Bone marrow (tissue), 2 donors: ENCODE data around the gene PRKCZ.

ENCODE experiments used
- DNase-seq, 2 donors: peaks; one replicate each; lab custom pipeline; 2025; lab: John Stamatoyannopoulos, UW

The PRKCZ gene

DNA sequence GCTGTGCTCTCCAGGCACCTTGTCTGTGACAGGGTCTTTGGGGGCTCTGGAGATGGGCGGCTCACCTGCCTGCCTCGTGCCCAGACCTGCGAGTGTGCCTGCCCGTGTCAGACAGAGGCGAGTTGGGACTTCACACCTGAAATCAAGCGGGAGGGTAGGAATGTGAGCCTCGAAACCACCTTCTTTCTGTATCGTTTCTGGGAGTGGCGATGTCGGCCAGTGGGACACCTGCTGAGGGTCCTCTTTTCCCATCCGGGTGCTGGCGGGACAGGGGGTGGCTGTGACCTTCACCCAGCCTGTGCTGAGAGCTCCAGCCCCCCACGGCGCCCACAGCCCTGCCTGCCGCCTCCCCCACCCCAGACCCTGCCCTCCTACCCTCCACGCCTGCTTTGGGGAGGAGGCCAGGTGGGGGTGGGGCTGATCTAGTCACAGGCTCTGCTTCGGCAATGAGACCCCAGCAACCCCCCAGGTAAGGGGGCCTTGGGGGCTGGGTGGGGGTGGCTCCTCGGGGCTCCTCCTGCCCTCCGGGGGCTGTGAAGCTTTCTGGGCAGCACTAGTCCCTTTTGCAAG lies 160.0 kb downstream of the PRKCZ start:
- no peak for DNase-seq

- DNase-seq: no peak
Measured at GRCh38 chr1:2210786-2211185, 160.6 kb downstream of the PRKCZ start.

DNA sequence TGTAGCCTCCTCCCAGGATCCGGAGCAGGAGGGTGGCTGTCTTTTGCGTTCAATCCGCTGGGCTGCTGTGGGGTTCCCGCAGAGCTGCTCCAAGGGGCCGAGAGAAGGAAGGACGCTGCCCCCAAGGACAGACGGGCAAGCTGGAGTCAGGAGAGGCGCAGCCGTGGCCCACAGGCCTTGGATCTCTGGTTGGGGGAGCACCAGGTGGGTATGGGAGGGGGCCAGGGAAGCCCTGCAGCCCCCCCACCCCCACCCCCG lies 162.0 kb downstream of the PRKCZ start:
- DNase-seq: no peak

DNA sequence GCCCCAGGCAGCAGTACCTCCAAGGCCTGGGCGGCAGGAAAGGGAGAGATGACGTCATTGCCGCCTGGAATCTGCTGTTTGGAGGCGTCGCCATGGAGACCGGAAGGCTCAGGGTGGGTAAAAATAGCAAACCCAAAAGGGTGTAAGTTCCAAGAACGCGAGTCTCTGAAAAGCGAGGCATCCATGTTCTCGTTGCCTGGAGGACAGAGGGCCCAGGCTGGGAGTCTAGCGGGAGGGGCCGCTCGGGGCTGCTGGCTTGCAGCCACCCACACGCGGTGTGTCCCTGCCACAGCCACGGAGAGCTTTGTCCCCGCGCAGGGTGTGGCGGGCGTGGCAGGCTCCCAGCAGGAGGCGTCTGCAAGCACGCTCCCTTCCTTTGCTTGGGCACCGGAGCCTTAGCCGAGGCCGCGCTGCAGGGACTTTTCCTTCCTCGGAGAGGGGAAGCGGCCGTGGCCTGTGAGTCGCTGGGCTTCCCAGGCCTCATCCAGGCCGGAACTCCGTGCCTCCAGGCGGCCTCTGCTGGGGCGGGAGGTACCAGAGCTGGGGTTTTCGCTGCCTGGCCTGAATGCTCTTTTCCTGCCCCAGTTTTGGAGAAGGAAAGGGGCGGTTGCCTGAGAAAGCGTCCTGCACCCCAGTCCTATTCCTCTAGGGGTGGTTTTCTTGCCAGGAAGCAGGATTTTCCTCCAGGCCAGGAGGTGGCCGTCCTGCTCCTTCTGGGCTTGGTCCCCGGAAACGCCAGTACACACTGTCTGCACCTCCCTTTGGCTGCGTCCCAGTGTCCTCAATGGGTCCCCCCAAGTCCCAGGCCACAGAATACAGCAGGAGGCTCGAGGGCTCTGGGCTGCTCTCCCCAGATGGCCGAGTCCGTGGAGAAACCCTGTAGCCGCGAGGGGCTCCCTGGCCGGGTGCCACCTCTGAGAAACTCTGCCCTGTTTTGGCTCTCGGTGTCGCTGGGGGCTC lies 162.6 kb downstream of the PRKCZ start:
- DNase-seq: peak; percentile 43 to 78

DNA sequence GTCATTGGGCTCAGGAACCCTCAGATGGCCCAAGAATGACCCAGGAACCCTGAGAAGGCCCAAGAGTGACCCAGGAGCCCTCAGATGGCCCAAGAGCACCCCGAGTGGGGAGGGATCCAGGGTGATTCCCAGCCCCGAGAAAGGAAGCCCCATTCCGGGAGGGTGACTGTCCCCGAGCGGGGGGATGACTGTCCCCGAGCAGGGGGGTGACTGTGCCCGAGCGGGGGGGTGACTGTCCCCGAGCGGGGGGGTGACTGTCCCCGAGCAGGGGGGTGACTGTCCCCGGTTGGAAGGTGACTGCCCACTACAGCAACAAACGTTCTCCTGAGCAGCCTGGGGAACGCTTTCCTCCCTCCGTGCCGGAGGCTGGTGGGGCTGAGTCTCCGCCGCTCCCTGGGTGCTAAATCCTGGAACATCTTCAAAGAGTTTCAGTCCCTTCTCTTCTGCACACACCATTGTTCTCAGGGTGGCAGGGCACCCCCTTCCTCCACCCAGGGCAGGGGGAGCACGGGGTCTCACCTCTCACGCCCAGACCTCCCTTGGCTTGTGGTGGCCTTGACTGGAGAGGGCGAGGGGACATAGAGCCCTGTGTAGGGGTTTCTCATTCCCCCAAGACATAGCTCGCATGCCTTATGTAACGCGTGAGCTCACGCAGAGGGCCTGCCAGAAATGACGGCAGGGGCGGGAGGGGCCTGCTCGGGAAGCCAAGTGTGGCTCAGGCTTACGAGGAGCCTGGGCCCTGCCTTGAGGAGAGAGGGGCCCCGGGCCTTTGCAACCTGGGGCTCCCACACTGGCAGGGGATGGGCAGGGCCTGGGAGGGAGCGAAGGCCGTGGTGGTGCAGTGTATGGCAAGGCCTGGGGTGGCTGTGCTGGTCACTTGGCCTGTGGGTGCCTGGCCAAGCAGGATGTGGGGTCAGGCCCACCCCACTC lies 163.6 kb downstream of the PRKCZ start:
- DNase-seq: no peak

DNA sequence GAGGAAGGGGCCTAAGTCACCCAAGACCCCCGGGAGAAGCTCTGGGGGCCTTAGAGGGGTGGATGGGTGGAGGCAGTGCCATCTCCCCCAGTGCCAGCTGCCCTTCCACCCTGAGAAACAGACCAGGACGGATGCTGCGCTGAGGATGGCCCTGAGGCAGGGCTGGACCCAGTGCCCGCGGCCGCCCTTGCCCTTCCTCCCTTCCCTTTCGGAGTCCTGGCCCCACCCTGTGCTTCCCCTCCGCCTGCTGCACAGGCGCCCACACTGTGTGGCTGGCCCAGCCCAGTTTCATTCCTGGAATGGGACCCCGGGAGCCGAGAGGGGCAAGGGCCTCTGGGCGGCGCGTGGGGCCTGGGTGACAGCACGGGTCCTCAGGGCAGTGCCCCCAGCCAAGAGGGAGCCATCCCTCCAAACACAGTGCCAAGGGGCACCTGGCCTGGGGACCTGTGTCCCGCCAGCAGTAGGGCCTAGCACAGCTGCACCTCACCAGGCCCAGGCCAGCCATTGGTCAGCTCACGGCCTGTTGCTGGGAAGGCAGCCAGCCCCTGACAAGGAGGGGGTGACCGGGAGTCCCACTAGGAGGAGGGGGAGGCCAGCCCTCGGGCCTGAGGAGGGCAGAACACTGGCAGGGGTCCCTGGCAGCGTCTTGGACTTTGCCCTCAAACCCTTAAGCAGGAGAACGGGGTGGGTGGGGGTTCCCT lies 164.5 kb downstream of the PRKCZ start:
- no peak for DNase-seq

DNA sequence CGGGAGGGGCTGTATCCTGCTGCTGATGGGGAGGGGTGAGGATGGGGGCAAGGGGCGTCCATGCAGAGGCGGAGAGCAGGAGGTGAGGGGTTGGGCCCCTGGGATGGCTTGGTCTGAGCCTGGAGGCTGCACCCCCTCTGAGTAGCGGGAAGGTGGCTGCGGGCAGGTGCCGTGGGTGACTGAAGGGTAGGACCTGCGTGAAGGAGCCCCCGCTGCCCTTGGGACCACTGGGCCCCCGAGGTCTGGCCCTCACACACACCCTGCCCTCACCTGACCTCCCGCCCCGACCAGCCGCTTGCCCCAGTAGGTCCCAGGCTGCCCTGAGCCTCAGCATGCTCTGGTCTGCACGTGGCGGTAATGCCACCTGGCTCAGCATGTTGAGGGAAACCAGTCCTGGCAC lies 165.1 kb downstream of the PRKCZ start:
- DNase-seq: no peak

DNA sequence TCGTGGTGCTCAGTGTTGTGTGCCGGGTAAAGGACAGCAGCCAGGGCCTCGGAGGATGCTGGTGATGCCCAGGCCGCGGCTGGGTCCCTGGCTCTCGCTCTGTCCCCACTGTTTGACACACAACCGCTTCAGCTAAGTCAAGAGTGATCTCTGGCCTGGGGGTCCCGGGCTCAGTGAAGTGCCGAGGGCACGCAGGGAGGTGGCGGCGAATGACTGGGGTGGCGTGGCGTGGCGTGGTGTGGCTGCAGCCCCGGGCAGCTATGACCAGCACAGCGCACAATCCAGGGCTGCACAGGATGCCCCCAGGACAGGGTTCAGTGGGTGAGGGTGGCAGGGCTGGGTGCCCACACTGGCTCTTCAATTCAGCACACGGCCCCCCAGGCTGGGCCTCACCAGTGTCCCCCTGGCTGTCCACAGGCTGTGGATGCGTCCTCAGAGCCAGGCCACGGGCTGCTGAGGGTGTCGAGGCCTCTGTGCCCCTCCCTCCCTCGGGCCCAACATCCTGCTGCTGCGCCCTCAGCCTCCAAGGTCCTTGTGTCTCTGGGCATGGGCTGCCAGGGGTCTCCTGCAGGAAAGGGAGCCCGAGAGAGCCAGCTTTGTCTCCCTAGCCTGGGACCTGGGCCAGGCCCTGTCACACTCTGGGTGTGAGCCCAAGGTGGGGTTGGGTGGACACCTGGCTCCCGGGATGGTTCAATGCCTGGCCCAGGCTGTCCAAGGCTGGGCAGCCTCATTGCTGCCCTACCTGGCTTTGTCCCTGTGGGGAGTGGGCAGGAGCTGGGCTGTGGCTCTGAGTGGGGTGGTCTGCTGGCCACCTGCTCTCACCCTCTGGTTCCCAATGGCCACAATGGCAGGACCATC lies 165.9 kb downstream of the PRKCZ start:
- no peak for DNase-seq

- no peak for DNase-seq
Measured at GRCh38 chr1:2216767-2217058, 166.5 kb downstream of the PRKCZ start.

DNA sequence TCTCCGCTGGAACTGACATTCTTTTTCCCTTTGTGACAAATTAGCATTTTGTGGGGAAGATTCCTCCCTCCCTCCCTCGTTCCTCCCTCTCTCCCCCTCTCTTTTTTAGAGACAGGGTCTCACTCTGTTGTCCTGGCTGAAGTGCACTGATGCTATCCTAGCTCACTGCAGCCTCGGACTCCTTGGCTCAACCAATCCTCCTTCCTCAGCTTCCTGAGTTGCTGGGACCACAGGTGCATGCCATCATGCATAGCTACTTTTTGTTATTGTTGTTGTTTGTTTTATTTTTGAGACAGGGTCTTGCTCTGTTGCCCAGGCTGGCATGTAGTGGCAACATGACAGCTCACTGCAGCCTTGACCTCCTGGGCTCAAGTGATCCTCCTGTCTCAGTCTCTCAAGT lies 171.1 kb downstream of the PRKCZ start:
- DNase-seq: no peak

DNA sequence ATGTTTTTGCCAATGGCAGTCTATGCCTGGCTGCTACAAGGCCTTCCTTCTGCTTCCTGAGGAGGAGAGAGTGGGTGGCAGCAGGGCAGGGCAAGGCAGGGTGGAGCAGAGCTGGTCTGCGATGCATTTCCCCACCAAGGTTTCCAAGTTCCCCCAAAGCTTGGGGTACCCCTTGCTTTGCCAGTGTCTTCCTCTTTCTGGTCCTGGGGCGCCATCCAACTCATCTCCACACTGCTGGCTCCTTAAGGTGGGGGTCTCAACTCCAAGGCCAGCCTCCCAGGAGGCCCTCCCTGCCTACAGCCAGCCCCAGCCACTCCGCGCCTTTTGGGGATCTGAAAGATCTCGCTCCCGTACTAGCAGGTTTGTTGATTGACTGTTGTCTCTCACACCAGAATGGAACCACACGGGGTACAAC lies 174.0 kb downstream of the PRKCZ start:
- peak in 1 of 2 donors; percentile 32 for DNase-seq

DNA sequence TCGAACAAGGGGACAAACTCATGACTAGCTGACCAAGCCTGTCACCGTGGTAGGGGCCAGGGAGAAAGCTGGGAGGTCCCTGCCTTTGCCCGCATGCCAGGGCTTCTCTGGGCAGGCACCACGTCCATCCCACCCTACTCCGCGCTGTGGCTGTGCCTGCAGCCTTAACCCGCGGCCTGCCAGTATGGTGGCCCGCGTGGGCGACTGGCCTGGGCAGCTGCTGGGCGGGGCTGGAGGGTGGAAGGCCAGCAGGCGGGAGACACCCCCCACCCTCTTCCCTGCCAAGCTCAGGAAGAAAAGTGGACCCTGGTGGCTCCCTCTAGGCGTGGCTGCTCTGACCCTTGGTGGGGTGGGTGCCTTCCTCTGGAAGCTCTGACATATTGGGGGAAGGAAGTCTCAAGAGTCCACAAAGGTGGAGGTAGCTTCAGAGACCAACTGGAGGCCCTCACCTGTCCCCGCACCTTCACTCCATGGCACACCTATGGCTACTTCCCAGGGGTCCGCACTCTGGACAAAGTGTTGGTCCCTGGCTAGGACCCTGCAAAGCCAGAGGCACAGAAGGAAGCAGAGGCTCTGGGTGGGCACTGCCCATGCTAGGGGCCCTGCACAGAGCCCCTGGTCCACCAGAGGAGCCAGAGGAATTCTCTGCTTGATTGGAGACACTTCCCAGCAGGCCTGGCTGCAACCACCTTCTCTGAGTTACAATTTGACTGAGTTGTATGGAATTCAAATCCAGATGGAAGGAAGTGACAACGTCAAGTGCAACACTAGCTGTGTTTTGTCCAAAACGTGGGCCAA lies 174.6 kb downstream of the PRKCZ start:
- no peak for DNase-seq

GRCh38 chr1:2226525-2227345 lies 176.5 kb downstream of the PRKCZ start:
- no peak for DNase-seq

- DNase-seq: peak; percentile 85
Measured at GRCh38 chr1:2227346-2228156, 177.3 kb downstream of the PRKCZ start.

GRCh38 chr1:2228157-2228594 lies 178.0 kb downstream of the PRKCZ start, which contains the start of gene SKI:
Gene SKI, plus strand, starts transcription at chr1:2228319. Its CDS starts 448 bp downstream, at chr1:2228767.
- DNase-seq: no peak

DNA sequence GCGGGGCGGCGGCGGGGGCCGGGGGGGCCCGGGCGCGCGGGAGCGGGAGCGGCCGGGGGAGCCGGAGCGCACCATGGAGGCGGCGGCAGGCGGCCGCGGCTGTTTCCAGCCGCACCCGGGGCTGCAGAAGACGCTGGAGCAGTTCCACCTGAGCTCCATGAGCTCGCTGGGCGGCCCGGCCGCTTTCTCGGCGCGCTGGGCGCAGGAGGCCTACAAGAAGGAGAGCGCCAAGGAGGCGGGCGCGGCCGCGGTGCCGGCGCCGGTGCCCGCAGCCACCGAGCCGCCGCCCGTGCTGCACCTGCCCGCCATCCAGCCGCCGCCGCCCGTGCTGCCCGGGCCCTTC lies 178.5 kb downstream of the PRKCZ start:
- no peak for DNase-seq

DNA sequence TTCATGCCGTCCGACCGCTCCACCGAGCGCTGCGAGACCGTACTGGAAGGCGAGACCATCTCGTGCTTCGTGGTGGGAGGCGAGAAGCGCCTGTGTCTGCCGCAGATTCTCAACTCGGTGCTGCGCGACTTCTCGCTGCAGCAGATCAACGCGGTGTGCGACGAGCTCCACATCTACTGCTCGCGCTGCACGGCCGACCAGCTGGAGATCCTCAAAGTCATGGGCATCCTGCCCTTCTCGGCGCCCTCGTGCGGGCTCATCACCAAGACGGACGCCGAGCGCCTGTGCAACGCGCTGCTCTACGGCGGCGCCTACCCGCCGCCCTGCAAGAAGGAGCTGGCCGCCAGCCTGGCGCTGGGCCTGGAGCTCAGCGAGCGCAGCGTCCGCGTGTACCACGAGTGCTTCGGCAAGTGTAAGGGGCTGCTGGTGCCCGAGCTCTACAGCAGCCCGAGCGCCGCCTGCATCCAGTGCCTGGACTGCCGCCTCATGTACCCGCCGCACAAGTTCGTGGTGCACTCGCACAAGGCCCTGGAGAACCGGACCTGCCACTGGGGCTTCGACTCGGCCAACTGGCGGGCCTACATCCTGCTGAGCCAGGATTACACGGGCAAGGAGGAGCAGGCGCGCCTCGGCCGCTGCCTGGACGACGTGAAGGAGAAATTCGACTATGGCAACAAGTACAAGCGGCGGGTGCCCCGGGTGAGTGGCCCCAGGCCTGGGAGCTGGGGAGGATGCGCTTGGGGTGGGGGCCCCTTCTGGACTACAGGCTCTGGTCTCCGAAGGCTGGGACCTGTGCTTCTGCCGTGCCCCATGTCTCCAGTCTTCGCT lies 179.0 kb downstream of the PRKCZ start:
- peak; percentile 20 to 35 for DNase-seq
